GM23338 (cell line): ENCODE measurements around the gene MOB3B. TPM values are rescaled to one million over a fixed set of nuclear protein-coding genes. Genes with fewer than 3 reads are reported as not detected.

ENCODE experiments used
- ATAC-seq: fragments of 200-7000 bp; cut with Tn5 transposase; 3 replicates; pipeline ENCODE4 v1.9.1; 2020
- DNase-seq: peaks from one replicate; pipeline ENCODE4 v3.0.0-alpha.2; 2015; ENCODE audit warnings: low spot score
- H2AFZ ChIP-seq: fragments of 200-600 bp; sonication (generic); 2 replicates; pipeline ENCODE4 v1.8.0; 2016; ENCODE audit warnings: antibody characterized with exemption, mild to moderate bottlenecking, moderate library complexity
- H3F3A ChIP-seq: fragments of 200-600 bp; sonication (generic); replicated peaks from 2 replicates; pipeline ENCODE4 v1.8.0; 2017; ENCODE audit warnings: antibody characterized with exemption, mixed run types, low read depth
- H3K27ac ChIP-seq: fragments of 200-600 bp; sonication (generic); 2 replicates; pipeline ENCODE4 v1.6.1; 2016; ENCODE audit warnings: low read depth
- H3K27me3 ChIP-seq: fragments of 200-600 bp; sonication (generic); 2 replicates; pipeline ENCODE4 v1.8.0; 2016; ENCODE audit warnings: mild to moderate bottlenecking, mixed run types, moderate library complexity; ENCODE audit not compliant: insufficient read depth
- H3K36me3 ChIP-seq: fragments of 200-600 bp; sonication (generic); 2 replicates; pipeline ENCODE4 v1.8.0; 2016; ENCODE audit warnings: mild to moderate bottlenecking; ENCODE audit not compliant: insufficient read depth
- H3K4me1 ChIP-seq: fragments of 200-600 bp; sonication (generic); 2 replicates; pipeline ENCODE4 v1.8.0; 2016; ENCODE audit warnings: mild to moderate bottlenecking, moderate library complexity; ENCODE audit not compliant: insufficient read depth
- H3K4me2 ChIP-seq: fragments of 200-600 bp; sonication (generic); 2 replicates; pipeline ENCODE4 v1.7.1; 2017; ENCODE audit warnings: mixed run types
- H3K4me3 ChIP-seq: fragments of 200-600 bp; sonication (generic); 2 replicates; pipeline ENCODE4 v1.6.1; 2016; ENCODE audit warnings: mixed run types
- H3K79me2 ChIP-seq: fragments of 200-600 bp; sonication (generic); replicated peaks from 2 replicates; pipeline ENCODE4 v1.8.0; 2017; ENCODE audit warnings: mild to moderate bottlenecking; ENCODE audit not compliant: insufficient read depth
- H3K9me2 ChIP-seq: fragments of 200-600 bp; sonication (generic); 2 replicates; pipeline ENCODE4 v1.8.0; 2017; ENCODE audit not compliant: insufficient read depth
- H4K20me1 ChIP-seq: fragments of 200-600 bp; sonication (generic); replicated peaks from 2 replicates; pipeline ENCODE4 v1.8.0; 2017; ENCODE audit warnings: mild to moderate bottlenecking; ENCODE audit not compliant: insufficient read depth
- H3K27ac Mint-ChIP-seq: 2 replicates; pipeline ENCODE4 v1.8.0; 2020; ENCODE audit warnings: inconsistent platforms, mild to moderate bottlenecking, moderate library complexity, mixed read lengths
- H3K27me3 Mint-ChIP-seq: 3 replicates; pipeline ENCODE4 v1.8.0; 2022; ENCODE audit warnings: low read depth, mild to moderate bottlenecking, moderate library complexity, mixed read lengths, inconsistent platforms; ENCODE audit not compliant: insufficient read depth, poor library complexity
- H3K36me3 Mint-ChIP-seq: 3 replicates; pipeline ENCODE4 v1.8.0; 2021; ENCODE audit warnings: low read depth, mild to moderate bottlenecking, inconsistent platforms, moderate library complexity, mixed read lengths
- H3K4me1 Mint-ChIP-seq: 3 replicates; pipeline ENCODE4 v1.8.0; 2020; ENCODE audit warnings: mild to moderate bottlenecking, inconsistent platforms, mixed read lengths
- H3K4me3 Mint-ChIP-seq: 3 replicates; pipeline ENCODE4 v1.8.0; 2021; ENCODE audit warnings: moderate library complexity, mild to moderate bottlenecking, inconsistent platforms, mixed read lengths
- H3K9me3 Mint-ChIP-seq: 3 replicates; pipeline ENCODE4 v1.8.0; 2020; ENCODE audit warnings: moderate library complexity, mild to moderate bottlenecking, inconsistent platforms, mixed read lengths
- CREB1 ChIP-seq: fragments of 250-450 bp; sonication (Bioruptor Pico); IDR thresholded peaks from 2 replicates; pipeline ENCODE4 v1.5.0; 2020; ENCODE audit warnings: low read depth, mild to moderate bottlenecking, moderate library complexity
- EZH2phosphoT487 ChIP-seq: fragments of 200-600 bp; sonication (generic); IDR thresholded peaks from one replicate; pipeline ENCODE4 v1.8.1; 2018; ENCODE audit warnings: antibody characterized with exemption; ENCODE audit not compliant: unreplicated experiment
- POLR2AphosphoS5 ChIP-seq: IDR thresholded peaks from 2 replicates; pipeline ENCODE4 v1.6.1; 2016; ENCODE audit warnings: antibody characterized with exemption, low read depth
- STAT1 ChIP-seq: IDR thresholded peaks from one replicate; pipeline ENCODE4 v1.6.1; 2016; ENCODE audit warnings: antibody characterized with exemption; ENCODE audit not compliant: unreplicated experiment
- ZNF114 ChIP-seq: fragments of 250-450 bp; sonication (Bioruptor Pico); IDR thresholded peaks from 2 replicates; pipeline ENCODE4 v1.5.0; 2020; ENCODE audit warnings: mild to moderate bottlenecking, moderate library complexity
- ZNF331 ChIP-seq: fragments of 250-450 bp; sonication (Bioruptor Pico); IDR thresholded peaks from 2 replicates; pipeline ENCODE4 v1.5.0; 2020; ENCODE audit warnings: low read depth, mild to moderate bottlenecking, moderate library complexity
- polyA plus RNA-seq: library from polyadenylated mRNA; unstranded; fragments of >200 nt; fragmentation: Nextera tagmentation; extraction: Ambion mirVana; gene quantifications from 2 replicates; pipeline ENCODE4 v1.2.1, GENCODE V29; 2016
- total RNA-seq: library from RNA; depleted of rRNA; stranded (reverse); fragments of >200 nt; shearing (Covaris generic); gene quantifications from 2 replicates; pipeline ENCODE4 v1.2.3, GENCODE V29; 2014
- TF ChIP-seq, protein P1 (sequence below): IDR thresholded peaks from 2 replicates; pipeline ENCODE4 v1.6.1; 2016; ENCODE audit warnings: antibody characterized with exemption
- TF ChIP-seq, protein P2 (sequence below), 2 experiments: fragments of 200-600 bp in 1 of 2; sonication (generic) in 1 of 2; conservative IDR thresholded peaks; 2 replicates each; pipeline versions ENCODE4 v1.5.1 to v1.6.1; 2016 to 2017; ENCODE audit warnings: antibody characterized with exemption in 2 of 2, low read depth in 2 of 2, mild to moderate bottlenecking in 2 of 2, moderate library complexity in 1 of 2
- TF ChIP-seq, protein P3 (sequence below): fragments of 250-450 bp; sonication (Bioruptor Pico); IDR thresholded peaks from 2 replicates; pipeline ENCODE4 v1.5.0; 2020; ENCODE audit warnings: mild to moderate bottlenecking, moderate library complexity
- TF ChIP-seq, protein P4 (sequence below): IDR thresholded peaks from one replicate; pipeline ENCODE4 v1.6.1; 2018; ENCODE audit warnings: antibody characterized with exemption; ENCODE audit not compliant: unreplicated experiment

MOB3B gene
- total and polyA plus RNA-seq, 2 experiments from 2014 or later = 7.6 to 12.1 TPM

DNA sequence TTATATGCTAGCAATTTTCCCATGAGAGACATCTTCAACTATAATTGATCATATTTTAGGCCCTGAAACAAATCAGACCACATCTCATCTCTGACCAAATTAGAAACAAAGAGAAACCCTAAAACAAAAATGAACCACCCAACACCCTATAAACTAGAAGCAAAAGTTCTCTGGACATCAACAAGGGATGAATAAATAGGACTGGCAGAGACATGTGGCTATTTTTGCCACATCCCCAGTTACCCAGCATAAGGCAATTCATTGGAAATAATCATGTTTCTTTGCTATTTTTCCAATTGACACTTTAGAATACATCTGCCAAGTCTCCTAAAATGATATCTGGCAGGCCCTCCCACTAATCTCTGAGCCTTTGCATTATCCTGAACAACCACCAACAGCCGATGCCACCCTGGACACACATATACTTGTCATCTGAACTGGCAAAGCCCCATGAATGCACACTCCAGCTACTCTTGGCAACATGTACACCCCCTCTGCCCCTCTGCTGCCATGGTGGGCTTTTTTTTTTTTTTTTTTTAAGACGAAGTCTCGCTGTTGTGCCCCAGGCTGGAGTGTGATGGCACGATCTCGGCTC lies 179.1 kb downstream of the MOB3B start:
- no peak overlapping the region for H3K4me3 Mint-ChIP-seq
- TF ChIP-seq EZH2phosphoT487 (no peak), ZNF331 (no peak), CREB1 (CRISPR knock-in tag) (no peak), ZNF114 (CRISPR knock-in tag) (no peak), POLR2AphosphoS5 (no peak), STAT1 (no peak)
- TF ChIP-seq, protein P1, sequence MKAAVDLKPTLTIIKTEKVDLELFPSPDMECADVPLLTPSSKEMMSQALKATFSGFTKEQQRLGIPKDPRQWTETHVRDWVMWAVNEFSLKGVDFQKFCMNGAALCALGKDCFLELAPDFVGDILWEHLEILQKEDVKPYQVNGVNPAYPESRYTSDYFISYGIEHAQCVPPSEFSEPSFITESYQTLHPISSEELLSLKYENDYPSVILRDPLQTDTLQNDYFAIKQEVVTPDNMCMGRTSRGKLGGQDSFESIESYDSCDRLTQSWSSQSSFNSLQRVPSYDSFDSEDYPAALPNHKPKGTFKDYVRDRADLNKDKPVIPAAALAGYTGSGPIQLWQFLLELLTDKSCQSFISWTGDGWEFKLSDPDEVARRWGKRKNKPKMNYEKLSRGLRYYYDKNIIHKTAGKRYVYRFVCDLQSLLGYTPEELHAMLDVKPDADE = no peak
- TF ChIP-seq, protein P2, sequence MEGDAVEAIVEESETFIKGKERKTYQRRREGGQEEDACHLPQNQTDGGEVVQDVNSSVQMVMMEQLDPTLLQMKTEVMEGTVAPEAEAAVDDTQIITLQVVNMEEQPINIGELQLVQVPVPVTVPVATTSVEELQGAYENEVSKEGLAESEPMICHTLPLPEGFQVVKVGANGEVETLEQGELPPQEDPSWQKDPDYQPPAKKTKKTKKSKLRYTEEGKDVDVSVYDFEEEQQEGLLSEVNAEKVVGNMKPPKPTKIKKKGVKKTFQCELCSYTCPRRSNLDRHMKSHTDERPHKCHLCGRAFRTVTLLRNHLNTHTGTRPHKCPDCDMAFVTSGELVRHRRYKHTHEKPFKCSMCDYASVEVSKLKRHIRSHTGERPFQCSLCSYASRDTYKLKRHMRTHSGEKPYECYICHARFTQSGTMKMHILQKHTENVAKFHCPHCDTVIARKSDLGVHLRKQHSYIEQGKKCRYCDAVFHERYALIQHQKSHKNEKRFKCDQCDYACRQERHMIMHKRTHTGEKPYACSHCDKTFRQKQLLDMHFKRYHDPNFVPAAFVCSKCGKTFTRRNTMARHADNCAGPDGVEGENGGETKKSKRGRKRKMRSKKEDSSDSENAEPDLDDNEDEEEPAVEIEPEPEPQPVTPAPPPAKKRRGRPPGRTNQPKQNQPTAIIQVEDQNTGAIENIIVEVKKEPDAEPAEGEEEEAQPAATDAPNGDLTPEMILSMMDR (conservative IDR thresholded peaks at IDR 0.05; ENCODE audit: low read depth in 2 of 2) = no peak
- TF ChIP-seq, protein P3, sequence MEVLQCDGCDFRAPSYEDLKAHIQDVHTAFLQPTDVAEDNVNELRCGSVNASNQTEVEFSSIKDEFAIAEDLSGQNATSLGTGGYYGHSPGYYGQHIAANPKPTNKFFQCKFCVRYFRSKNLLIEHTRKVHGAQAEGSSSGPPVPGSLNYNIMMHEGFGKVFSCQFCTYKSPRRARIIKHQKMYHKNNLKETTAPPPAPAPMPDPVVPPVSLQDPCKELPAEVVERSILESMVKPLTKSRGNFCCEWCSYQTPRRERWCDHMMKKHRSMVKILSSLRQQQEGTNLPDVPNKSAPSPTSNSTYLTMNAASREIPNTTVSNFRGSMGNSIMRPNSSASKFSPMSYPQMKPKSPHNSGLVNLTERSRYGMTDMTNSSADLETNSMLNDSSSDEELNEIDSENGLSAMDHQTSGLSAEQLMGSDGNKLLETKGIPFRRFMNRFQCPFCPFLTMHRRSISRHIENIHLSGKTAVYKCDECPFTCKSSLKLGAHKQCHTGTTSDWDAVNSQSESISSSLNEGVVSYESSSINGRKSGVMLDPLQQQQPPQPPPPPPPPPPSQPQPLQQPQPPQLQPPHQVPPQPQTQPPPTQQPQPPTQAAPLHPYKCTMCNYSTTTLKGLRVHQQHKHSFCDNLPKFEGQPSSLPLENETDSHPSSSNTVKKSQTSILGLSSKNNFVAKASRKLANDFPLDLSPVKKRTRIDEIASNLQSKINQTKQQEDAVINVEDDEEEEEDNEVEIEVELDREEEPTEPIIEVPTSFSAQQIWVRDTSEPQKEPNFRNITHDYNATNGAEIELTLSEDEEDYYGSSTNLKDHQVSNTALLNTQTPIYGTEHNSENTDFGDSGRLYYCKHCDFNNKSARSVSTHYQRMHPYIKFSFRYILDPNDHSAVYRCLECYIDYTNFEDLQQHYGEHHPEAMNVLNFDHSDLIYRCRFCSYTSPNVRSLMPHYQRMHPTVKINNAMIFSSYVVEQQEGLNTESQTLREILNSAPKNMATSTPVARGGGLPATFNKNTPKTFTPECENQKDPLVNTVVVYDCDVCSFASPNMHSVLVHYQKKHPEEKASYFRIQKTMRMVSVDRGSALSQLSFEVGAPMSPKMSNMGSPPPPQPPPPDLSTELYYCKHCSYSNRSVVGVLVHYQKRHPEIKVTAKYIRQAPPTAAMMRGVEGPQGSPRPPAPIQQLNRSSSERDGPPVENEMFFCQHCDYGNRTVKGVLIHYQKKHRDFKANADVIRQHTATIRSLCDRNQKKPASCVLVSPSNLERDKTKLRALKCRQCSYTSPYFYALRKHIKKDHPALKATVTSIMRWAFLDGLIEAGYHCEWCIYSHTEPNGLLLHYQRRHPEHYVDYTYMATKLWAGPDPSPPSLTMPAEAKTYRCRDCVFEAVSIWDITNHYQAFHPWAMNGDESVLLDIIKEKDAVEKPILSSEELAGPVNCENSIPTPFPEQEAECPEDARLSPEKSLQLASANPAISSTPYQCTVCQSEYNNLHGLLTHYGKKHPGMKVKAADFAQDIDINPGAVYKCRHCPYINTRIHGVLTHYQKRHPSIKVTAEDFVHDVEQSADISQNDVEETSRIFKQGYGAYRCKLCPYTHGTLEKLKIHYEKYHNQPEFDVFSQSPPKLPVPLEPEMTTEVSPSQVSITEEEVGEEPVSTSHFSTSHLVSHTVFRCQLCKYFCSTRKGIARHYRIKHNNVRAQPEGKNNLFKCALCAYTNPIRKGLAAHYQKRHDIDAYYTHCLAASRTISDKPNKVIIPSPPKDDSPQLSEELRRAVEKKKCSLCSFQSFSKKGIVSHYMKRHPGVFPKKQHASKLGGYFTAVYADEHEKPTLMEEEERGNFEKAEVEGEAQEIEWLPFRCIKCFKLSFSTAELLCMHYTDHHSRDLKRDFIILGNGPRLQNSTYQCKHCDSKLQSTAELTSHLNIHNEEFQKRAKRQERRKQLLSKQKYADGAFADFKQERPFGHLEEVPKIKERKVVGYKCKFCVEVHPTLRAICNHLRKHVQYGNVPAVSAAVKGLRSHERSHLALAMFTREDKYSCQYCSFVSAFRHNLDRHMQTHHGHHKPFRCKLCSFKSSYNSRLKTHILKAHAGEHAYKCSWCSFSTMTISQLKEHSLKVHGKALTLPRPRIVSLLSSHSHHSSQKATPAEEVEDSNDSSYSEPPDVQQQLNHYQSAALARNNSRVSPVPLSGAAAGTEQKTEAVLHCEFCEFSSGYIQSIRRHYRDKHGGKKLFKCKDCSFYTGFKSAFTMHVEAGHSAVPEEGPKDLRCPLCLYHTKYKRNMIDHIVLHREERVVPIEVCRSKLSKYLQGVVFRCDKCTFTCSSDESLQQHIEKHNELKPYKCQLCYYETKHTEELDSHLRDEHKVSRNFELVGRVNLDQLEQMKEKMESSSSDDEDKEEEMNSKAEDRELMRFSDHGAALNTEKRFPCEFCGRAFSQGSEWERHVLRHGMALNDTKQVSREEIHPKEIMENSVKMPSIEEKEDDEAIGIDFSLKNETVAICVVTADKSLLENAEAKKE = no peak
- TF ChIP-seq, protein P4, sequence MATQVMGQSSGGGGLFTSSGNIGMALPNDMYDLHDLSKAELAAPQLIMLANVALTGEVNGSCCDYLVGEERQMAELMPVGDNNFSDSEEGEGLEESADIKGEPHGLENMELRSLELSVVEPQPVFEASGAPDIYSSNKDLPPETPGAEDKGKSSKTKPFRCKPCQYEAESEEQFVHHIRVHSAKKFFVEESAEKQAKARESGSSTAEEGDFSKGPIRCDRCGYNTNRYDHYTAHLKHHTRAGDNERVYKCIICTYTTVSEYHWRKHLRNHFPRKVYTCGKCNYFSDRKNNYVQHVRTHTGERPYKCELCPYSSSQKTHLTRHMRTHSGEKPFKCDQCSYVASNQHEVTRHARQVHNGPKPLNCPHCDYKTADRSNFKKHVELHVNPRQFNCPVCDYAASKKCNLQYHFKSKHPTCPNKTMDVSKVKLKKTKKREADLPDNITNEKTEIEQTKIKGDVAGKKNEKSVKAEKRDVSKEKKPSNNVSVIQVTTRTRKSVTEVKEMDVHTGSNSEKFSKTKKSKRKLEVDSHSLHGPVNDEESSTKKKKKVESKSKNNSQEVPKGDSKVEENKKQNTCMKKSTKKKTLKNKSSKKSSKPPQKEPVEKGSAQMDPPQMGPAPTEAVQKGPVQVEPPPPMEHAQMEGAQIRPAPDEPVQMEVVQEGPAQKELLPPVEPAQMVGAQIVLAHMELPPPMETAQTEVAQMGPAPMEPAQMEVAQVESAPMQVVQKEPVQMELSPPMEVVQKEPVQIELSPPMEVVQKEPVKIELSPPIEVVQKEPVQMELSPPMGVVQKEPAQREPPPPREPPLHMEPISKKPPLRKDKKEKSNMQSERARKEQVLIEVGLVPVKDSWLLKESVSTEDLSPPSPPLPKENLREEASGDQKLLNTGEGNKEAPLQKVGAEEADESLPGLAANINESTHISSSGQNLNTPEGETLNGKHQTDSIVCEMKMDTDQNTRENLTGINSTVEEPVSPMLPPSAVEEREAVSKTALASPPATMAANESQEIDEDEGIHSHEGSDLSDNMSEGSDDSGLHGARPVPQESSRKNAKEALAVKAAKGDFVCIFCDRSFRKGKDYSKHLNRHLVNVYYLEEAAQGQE = no peak
- H3F3A ChIP-seq = no peaks in the 10 kb centered on the region
- DNase-seq = no peak
- H3K79me2 ChIP-seq = no peaks in the 10 kb centered on the region
- H3K27me3 ChIP-seq = no peaks in the 10 kb centered on the region
- H3K4me3 ChIP-seq = no peak overlapping the region
- H3K4me2 ChIP-seq = no peak overlapping the region
- H3K27ac Mint-ChIP-seq = no peak overlapping the region
- H3K4me1 ChIP-seq = peaks cover 19% of the 10 kb centered on the region
- no peak overlapping the region for H3K27ac ChIP-seq
- H3K27me3 Mint-ChIP-seq = peaks cover 1% of the 10 kb centered on the region
- no peaks in the 10 kb centered on the region for H4K20me1 ChIP-seq
- no peaks in the 10 kb centered on the region for H3K36me3 ChIP-seq
- H2AFZ ChIP-seq = no peak overlapping the region
- ATAC-seq = no peak
- H3K9me3 Mint-ChIP-seq = no peaks in the 10 kb centered on the region
- H3K9me2 ChIP-seq = peaks cover 14% of the 10 kb centered on the region; the same call in 1 of the 2 replicates
- peaks cover 15% of the 10 kb centered on the region for H3K36me3 Mint-ChIP-seq
- H3K4me1 Mint-ChIP-seq = peaks cover 43% of the 10 kb centered on the region
